HG02642 (cell line): Measurements from ENCODE around the gene YKT6.
"Not testable (repeated sequence)": the region's sequence is repeated elsewhere in the genome, so short reads cannot be mapped to it uniquely, and the experiment has no call there.

ENCODE experiments used
- ATAC-seq: cut with Tn5 transposase; IDR thresholded peaks from one replicate; pipeline ENCODE4 v1.9.1; 2021; ENCODE audit warnings: mild to moderate bottlenecking; ENCODE audit not compliant: unreplicated experiment, poor library complexity

The YKT6 gene

GRCh38 chr7:44171901-44172300 is 28.9 kb upstream of the YKT6 start:
- ATAC-seq: not testable (repeated sequence)

GRCh38 chr7:44172352-44172751 is 28.4 kb upstream of the YKT6 start:
- no peak for ATAC-seq

- ATAC-seq: no peak
These were observed 27.9 kb upstream of the YKT6 start for GRCh38 chr7:44172803-44173424.

- no peak for ATAC-seq
These were observed 26.7 kb upstream of the YKT6 start for GRCh38 chr7:44173911-44174693.

GRCh38 chr7:44174694-44174948 is 26.2 kb upstream of the YKT6 start:
- not testable (repeated sequence) for ATAC-seq

- no peak for ATAC-seq
These were observed 25.0 kb upstream of the YKT6 start for GRCh38 chr7:44175730-44176129.

GRCh38 chr7:44176486-44176885 is 24.3 kb upstream of the YKT6 start:
- no peak for ATAC-seq

- no peak for ATAC-seq
These were observed 23.1 kb upstream of the YKT6 start for GRCh38 chr7:44177570-44178131.

GRCh38 chr7:44180631-44181030 is 20.1 kb upstream of the YKT6 start:
- ATAC-seq: no peak

- ATAC-seq: no peak
These were observed 18.0 kb upstream of the YKT6 start for GRCh38 chr7:44182827-44183226.

- ATAC-seq: no peak
These were observed 17.4 kb upstream of the YKT6 start for GRCh38 chr7:44183386-44183785.

- no peak for ATAC-seq
These were observed 16.4 kb upstream of the YKT6 start for GRCh38 chr7:44184206-44184872.

GRCh38 chr7:44184873-44185446 is 15.8 kb upstream of the YKT6 start:
- ATAC-seq: no peak

GRCh38 chr7:44185729-44186128 is 15.0 kb upstream of the YKT6 start:
- ATAC-seq: no peak

GRCh38 chr7:44186736-44187135 is 14.0 kb upstream of the YKT6 start:
- ATAC-seq: no peak

- no peak for ATAC-seq
These were observed 13.0 kb upstream of the YKT6 start for GRCh38 chr7:44187636-44188416.

GRCh38 chr7:44188480-44189225 is 12.1 kb upstream of the YKT6 start:
- no peak for ATAC-seq

GRCh38 chr7:44189286-44189992 is 11.3 kb upstream of the YKT6 start, which contains the start of gene GCK:
TSS of gene GCK (minus strand) at chr7:44189439. CDS start at chr7:44188953, 486 bp downstream.
- no peak for ATAC-seq
